ENCODE measurements around the gene BMP10.
"Not testable (repeated sequence)": the region's sequence is repeated elsewhere in the genome, so short reads cannot be mapped to it uniquely, and the experiment has no call there.

Gene BMP10

GRCh38 chr2:68871159-68871764 lies at the start of gene BMP10:
TSS of gene BMP10 (minus strand) at chr2:68871397. CDS start at chr2:68871358, 39 bp downstream.
- DNase-seq, result no peak

GRCh38 chr2:68920481-68921170 lies 49.4 kb upstream of the BMP10 start:
- no peak for DNase-seq

- no peak for DNase-seq
Measured at GRCh38 chr2:68918497-68918896, 47.3 kb upstream of the BMP10 start.

DNA sequence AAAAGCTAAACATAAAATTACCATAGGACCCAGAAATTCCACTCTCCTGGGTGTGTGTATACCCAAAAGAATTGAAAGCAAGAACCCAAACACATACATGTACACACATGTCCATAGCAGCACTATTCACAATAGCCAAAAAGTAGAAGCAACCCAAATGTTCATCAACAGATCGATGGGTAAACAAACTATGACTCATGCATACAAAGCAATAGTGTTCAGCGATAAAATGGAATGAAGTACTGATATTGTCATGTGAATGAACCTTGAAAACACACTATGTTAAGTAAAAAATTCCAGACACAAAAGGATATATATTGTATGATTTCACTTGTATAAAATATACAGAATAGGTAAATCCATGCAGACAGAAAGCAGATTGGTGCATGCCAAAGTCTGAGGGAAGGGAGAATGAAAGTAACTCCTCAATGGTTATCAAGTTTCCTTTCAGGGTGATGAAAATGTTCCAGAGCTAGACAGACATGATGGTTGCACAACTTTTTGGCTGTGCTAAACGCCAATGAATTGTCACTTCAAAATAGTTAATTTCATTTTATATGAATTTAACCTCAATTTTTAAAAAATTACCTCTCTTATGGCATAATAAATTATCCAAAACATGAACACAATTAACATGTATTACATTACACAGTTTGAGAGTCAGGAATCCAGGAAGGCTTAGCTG lies 46.0 kb upstream of the BMP10 start:
- no peak for DNase-seq

- DNase-seq, result no peak
Measured at GRCh38 chr2:68916226-68916625, 45.0 kb upstream of the BMP10 start.

GRCh38 chr2:68915393-68915792 lies 44.2 kb upstream of the BMP10 start:
- no peak for DNase-seq

- no peak for DNase-seq
Measured at GRCh38 chr2:68913359-68913758, 42.2 kb upstream of the BMP10 start.

DNA sequence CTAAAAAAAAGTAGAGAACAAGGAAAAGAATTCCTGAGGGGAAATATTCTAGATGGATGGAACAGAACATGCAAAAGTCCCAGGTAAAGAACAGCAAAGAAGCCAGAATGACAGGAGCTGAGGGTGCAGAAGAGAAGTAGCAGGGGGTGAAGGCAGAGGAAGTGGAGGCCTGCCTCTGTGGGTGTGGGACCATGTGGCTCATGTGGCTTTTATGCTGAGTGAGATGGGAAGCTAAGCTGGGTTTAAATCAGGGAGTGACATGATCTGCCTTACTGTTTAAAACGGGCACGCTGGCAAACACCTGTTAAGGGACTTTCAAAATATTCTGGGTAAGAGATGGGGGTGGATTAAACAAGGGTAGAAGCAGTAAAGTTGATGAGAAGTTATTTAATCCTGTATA lies 41.5 kb upstream of the BMP10 start:
- peak; percentile 18 for DNase-seq

DNA sequence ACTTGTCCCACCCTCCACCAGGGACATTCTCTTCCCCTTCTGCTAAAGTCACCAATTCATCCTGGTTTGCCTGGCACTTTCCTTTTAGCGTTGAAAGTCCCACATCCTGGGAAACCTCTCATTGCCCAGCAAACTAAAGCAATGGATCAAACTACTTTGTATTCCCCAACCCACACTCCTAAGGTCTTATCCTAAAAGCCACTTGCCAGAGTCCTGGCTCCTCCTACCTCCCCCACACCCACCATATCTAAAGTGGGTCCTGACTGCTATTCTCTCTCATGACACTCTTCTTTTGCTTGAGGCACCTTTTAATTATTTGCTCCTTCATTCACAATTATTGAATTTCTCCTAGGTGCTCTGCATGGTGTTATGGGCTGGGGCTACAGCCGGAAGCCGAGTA lies 40.9 kb upstream of the BMP10 start:
- no peak for DNase-seq

DNA sequence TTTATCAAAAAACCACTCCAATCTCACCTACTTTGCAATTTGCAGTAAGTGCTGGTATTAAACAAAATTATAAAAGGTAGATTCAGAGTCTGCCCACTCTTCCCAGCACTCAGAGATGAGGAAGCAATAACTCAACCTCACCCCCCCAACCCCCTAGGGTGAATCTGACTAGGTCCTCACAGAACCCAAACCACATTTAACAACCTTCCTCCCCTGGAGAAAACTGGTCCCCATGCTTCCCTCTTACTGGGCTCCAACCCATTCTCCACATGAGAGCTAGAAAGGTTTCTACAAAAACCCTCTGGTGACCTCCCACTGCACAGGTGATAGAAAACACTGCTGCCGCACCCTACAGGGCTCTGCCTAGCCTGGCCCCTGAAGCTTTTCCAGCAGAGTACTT lies 40.5 kb upstream of the BMP10 start:
- no peak for DNase-seq

DNA sequence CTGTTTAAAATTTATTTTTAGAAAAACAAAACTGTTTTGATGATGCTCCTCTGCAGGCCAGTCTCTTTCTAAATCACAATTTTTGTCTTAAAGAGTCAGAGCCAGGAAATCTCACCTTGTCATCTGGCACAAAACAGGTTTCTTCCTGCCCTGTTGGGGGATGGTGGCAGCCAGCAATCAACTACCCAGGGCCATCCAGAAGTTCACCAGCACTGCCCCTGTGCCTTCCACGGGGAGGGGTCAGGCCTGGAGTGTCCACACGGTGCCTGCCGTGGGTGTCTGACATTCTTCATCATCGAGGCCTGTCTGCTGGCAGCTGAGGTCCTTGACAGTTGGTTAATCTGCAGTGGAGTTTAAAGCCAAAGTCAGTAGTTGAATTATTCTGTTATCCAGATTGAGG lies 40.0 kb upstream of the BMP10 start:
- DNase-seq, result no peak

DNA sequence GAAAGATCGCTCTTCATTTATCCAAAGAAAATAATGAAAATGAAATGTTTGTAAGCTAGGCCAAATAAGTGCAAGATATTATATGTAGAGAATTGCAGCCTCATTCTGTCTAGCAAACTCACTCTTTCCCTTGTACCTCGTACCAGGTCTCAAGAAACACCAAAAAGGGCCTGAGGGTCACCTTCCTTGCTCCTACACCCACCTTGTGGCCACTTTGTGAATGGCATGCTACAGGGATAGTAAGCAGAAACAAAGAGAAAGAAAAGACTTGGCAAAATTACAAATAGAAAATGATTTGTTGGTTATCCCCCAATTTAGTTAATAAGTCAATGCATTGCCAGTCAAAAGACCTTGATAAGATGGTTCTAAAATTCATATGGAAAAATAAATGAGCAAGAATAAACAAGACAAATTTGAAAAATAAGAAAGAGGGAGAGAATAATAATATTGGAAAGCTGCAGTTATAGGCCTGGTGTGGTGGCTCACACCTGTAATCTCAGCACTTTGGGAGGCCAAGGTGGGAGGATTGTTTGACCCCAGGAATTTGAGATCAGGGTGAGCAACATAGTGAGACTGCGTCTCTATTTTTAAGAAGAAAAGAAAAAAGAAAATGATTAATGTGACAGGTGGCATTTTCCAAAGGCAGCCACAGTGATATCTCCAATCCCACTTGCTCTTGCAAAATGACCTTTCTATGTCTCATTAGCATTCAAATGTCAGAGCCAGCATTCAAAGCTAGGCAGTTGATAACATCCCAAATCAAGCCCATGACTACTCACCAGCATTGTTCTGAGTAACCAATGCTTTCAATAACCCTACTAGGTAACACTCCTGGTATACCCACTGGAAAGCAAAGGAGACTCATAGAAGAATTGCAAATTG lies 38.8 kb upstream of the BMP10 start:
- peak; percentile 77 for DNase-seq

DNA sequence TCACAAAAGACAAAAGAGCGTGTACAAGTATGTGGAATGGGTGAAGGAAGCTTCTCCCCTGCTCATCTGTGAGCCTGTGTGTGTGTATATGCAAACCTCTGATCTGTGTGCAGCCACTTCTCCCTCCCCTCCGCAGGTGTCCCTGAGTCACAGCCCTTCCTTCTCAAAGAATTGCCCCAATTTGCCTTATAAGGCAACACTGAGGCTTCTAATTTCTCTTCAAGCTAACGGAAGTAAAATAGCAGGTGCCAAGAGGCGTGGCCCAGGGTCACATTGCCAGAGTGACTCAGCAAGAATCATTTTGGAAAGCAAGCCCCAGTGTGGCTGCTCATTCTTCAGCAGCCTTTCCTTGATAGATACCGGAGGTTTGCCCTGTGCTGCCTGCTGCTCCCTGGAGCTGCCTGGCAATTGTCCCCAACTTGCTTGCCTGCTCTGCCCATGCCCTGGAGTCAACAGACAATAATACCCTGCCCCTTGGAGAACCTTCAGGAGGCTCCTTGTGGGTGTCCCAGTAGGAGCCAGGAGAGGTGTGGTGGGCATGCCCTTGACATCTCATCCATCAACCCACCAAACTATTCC lies 37.3 kb upstream of the BMP10 start:
- DNase-seq, result peak; percentile 79

GRCh38 chr2:68907920-68908253 lies 36.7 kb upstream of the BMP10 start:
- no peak for DNase-seq

DNA sequence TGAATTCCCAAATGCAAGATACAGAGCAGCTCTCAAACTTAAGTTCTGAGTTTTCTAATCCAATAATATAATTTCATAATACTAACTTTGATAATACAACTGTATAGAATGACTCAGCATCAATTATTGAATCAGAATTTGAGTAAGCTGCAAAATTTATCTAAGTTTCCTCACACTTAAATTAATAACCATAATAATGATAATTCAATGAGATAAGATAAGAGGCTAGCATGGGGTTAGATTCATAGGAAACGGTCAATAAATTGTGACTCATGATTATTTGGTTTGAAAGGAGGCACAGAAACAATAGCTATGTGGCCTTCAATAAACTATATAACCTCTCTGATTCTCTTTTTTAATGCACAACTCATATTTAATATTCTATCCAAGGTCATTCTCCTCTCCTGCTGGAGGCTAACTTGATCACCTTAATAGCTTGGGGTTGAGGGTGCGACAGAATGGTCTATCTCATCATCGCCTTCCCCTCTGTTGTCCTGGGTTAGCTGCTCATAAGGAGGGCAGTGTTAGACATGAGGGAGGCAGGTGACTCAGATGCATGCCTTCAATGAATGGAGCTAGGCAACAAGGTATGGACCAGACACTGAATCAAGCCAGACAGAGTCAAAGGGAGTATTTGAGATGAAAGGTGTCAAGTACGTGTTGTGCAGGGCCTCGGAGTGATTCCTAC lies 36.2 kb upstream of the BMP10 start:
- DNase-seq, result peak; percentile 5

DNA sequence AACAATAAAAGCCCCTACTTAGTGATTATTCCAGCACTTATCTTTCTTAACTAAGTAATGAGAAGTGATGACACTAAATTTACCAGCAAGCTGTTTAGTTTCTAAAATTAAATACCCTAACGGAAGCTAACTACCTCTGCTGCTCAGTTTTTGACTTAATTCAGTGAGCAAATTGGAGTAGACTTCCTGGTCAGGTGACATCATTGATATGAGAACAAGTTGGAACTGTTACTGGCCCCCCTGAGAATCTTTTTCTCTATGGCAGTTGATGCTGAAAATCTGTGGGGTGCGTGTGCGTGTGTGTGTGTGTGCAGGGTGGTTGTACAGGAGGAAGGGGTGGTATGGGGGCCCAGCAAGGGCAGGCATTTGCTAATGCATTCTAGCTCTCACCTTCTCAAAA lies 35.5 kb upstream of the BMP10 start:
- no peak for DNase-seq

DNA sequence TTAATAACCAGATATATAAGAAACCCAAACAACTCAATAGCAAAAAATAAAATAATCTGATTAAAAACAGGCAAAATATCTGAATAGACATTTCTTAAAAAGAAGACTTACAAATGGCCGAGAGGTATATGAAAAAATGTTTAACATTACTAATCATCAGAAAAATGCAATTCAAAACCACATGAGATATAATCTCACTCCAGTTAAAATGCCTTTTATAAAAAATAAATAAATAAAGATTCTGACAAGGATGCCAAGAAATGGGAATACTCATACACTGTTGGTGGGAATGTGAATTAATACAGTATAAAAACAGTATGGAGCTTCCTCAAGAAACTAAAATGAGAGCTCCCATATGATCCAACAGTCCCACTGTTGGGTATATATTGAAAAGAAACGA lies 33.9 kb upstream of the BMP10 start:
- DNase-seq, result no peak

- no peak for DNase-seq
Measured at GRCh38 chr2:68901561-68901960, 30.4 kb upstream of the BMP10 start.

DNA sequence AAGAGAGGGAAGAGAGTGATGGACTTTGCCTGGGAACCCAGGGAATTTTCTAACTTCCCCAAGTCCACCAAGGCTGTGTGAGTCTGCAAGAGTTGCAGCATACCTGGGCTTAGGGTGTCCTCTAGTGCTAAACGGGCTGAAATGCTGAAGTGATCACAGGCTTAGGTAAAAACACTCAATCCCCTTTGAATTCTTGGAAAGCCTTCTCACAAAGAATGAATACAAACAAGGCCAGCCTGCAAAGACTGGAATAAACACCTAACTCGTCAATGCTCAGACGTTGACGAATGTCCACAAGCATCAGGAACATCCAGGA lies 30.0 kb upstream of the BMP10 start:
- no peak for DNase-seq

GRCh38 chr2:68900496-68901198 lies 29.4 kb upstream of the BMP10 start:
- DNase-seq, result no peak

DNA sequence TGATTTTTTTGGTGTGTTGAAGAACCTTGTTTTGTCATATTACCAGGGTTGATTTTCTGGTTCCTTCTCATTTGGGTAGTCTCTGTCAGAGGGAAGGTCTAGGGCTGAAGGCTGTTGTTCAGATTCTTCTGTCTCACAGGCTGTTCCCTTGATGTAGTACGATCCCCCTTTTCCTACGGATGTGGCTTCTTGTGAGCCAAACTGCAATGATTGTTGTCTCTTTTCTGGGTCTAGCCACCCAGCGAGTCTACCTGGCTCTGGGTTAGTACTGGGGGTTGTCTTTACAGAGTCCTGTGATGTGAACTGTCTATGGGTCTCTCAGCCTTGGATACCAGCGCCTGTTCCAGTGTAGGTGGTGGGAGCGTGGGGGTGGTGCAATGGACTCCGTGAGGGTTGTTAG lies 24.8 kb upstream of the BMP10 start:
- not testable (repeated sequence) for DNase-seq

- DNase-seq, result no peak
Measured at GRCh38 chr2:68889500-68889899, 18.3 kb upstream of the BMP10 start.

Data from activated T-cell treated with anti-CD3 and anti-CD28 coated beads for 4 hours (primary cell).